ENCODE measurements around the gene KRT79.
"Not testable (repeated sequence)": the region's sequence is repeated elsewhere in the genome, so short reads cannot be mapped to it uniquely, and the experiment has no call there.

KRT79 gene

DNA sequence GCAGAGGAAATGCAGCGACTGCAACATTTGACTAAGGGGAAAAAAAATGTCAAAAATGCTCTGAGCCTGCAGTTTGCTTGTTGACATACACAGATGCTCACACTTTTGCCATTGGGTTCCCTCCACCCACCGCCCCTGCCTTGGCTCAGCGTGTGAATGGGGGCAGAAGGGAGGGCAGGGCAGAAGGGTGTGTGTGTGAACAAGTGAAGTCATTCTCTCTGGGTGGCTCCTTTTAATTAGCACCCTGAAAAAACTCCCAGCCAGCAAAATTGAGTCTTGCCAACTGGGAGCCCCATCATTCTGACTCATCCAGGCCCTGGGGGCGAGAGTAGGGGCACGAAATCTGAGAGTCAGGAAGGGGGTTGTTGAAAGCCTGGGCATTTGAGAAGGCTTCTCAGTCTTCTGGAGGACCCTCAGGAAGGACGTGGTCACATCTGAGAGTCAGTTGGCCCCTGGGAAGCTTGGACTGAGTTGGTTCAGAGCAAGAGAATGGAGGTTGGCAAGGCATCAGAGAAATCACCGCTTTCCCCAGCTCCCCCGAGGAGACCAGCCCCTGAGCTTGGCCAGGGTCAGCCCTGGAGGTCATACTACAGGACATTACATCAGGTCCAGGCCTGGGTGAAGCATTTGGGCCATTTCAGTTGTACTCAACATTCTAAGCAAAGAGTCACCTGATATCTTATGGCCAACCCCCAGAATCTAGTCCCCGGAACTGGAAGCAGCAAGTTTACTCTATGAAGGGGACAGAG, 37.4 kb upstream of the KRT79 start:
- H3K9ac ChIP-seq (ENCODE audit: low read length), result no peak overlapping the region
- H3K4me1 ChIP-seq (ENCODE audit: control insufficient read depth, insufficient read depth, low read length), result peaks cover 3% of the 10 kb centered on the region
- H3K4me3 ChIP-seq (ENCODE audit: low read length), result no peak overlapping the region
- no peaks in the 10 kb centered on the region for H3K27me3 ChIP-seq (ENCODE audit: control insufficient read depth, insufficient read depth, low read length)
- no peaks in the 10 kb centered on the region for H3K36me3 ChIP-seq (ENCODE audit: control insufficient read depth, insufficient read depth, low read length)
- H3K27ac ChIP-seq (ENCODE audit: low read depth, low read length), result no peak overlapping the region

- Histone ChIP-seq H3K27ac (ENCODE audit: low read depth, low read length) (no peak overlapping the region), H3K27me3 (ENCODE audit: control insufficient read depth, insufficient read depth, low read length) (no peaks in the 10 kb centered on the region), H3K4me1 (ENCODE audit: control insufficient read depth, insufficient read depth, low read length) (peaks cover 3% of the 10 kb centered on the region), H3K36me3 (ENCODE audit: control insufficient read depth, insufficient read depth, low read length) (no peaks in the 10 kb centered on the region), H3K4me3 (ENCODE audit: low read length) (no peak overlapping the region), H3K9ac (ENCODE audit: low read length) (no peak overlapping the region)
Observed at GRCh38 chr12:52870361-52871290, 36.5 kb upstream of the KRT79 start.

DNA sequence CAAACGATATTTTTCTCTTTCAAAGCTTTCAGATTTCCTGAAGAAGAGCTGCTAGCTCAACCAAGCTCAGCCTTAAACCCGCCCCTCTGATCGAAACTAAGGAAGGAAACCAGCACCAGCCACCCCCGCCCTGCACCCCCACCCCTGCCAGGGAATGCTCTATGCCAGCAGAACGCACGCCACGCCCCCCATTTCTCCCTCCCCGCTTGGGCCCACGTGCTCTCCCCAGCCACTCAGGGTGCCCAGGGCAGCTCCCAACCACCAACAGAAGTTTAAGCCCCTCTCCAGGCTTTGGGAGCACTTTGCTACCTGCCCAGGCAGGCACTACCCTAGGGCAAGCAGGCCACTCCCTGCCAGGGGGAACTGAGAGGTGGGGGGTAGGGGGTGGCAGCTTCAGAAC, 33.5 kb upstream of the KRT79 start:
- H3K36me3 ChIP-seq (ENCODE audit: control insufficient read depth, insufficient read depth, low read length), result no peaks in the 10 kb centered on the region
- no peak overlapping the region for H3K9ac ChIP-seq (ENCODE audit: low read length)
- H3K4me1 ChIP-seq (ENCODE audit: control insufficient read depth, insufficient read depth, low read length), result no peaks in the 10 kb centered on the region
- no peak overlapping the region for H3K27ac ChIP-seq (ENCODE audit: low read depth, low read length)
- no peak overlapping the region for H3K4me3 ChIP-seq (ENCODE audit: low read length)
- H3K27me3 ChIP-seq (ENCODE audit: control insufficient read depth, insufficient read depth, low read length), result no peaks in the 10 kb centered on the region

- Histone ChIP-seq H3K27ac (ENCODE audit: low read depth, low read length) (no peak overlapping the region), H3K9ac (ENCODE audit: low read length) (no peak overlapping the region), H3K27me3 (ENCODE audit: control insufficient read depth, insufficient read depth, low read length) (no peaks in the 10 kb centered on the region), H3K4me3 (ENCODE audit: low read length) (no peak overlapping the region), H3K4me1 (ENCODE audit: control insufficient read depth, insufficient read depth, low read length) (no peaks in the 10 kb centered on the region), H3K36me3 (ENCODE audit: control insufficient read depth, insufficient read depth, low read length) (no peaks in the 10 kb centered on the region)
Observed at GRCh38 chr12:52867152-52867551, 33.0 kb upstream of the KRT79 start.

DNA sequence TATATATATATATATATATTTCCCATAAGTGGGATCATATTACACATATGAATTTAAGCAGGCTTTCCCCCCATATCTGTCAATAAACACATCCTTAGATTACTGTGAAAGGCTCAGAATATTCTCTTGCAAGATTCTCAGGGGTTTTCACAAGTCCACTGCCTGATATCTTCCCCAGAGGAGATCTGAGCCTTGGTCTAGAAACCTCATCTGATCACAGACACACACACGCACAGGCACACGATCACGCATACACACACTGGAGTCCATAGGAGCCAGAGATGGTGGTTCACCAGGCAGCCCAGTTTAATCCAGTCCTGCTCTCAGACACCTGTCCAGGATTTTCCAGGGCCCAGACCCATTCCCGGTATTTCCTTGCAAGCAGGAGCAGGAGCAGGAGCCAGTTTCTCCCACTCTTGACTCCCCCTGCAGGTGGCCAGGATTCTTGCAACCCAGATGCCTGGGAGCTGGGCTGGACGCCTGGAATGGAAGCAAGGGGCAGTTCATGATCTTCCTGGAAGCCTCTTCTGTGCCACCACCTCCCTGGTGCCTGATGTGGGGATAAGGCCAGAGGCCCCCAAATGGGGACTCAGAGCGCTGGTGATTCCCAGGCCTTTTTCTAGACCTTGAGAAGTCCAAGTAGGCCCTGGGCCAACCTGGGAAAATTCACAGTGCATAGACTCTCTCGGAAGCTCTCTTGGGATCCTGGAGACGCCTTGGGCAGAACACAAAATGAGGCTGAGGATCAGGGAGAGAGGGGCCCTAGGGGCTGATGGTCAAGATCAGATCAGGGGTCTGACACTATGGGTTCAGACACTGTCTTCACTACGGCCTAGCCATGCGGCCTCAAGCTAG, 31.2 kb upstream of the KRT79 start:
- H3K27me3 ChIP-seq (ENCODE audit: control insufficient read depth, insufficient read depth, low read length), result no peaks in the 10 kb centered on the region
- no peak overlapping the region for H3K4me3 ChIP-seq (ENCODE audit: low read length)
- no peaks in the 10 kb centered on the region for H3K4me1 ChIP-seq (ENCODE audit: control insufficient read depth, insufficient read depth, low read length)
- H3K9ac ChIP-seq (ENCODE audit: low read length), result no peak overlapping the region
- H3K27ac ChIP-seq (ENCODE audit: low read depth, low read length), result no peak overlapping the region
- no peaks in the 10 kb centered on the region for H3K36me3 ChIP-seq (ENCODE audit: control insufficient read depth, insufficient read depth, low read length)

GRCh38 chr12:52862023-52862422, 27.9 kb upstream of the KRT79 start:
- Histone ChIP-seq H3K9ac (ENCODE audit: low read length) (no peak overlapping the region), H3K27ac (ENCODE audit: low read depth, low read length) (no peak overlapping the region), H3K4me3 (ENCODE audit: low read length) (no peak overlapping the region), H3K4me1 (ENCODE audit: control insufficient read depth, insufficient read depth, low read length) (no peaks in the 10 kb centered on the region), H3K36me3 (ENCODE audit: control insufficient read depth, insufficient read depth, low read length) (no peaks in the 10 kb centered on the region), H3K27me3 (ENCODE audit: control insufficient read depth, insufficient read depth, low read length) (no peaks in the 10 kb centered on the region)

DNA sequence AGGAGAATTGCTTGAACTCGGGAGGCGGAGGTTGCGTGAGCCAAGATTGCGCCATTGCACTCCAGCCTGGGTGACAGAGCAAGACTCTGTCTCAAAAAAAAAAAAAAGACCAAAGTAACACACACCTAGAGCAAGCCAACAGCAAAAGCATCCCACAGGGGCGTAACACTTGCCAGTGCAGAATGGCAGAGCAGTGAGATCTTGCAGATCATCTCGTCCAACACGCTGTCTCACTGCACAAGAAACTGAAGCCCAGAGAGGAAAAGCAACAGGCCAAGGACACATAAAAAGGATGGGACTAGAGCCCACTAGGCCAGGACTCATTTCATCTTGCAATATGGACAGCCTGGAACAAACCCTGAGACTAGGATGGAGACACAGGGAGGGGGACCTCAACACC, 27.4 kb upstream of the KRT79 start:
- Histone ChIP-seq H3K9ac (ENCODE audit: low read length) (no peak overlapping the region), H3K4me1 (ENCODE audit: control insufficient read depth, insufficient read depth, low read length) (no peaks in the 10 kb centered on the region), H3K27ac (ENCODE audit: low read depth, low read length) (no peak overlapping the region), H3K36me3 (ENCODE audit: control insufficient read depth, insufficient read depth, low read length) (no peaks in the 10 kb centered on the region), H3K27me3 (ENCODE audit: control insufficient read depth, insufficient read depth, low read length) (no peaks in the 10 kb centered on the region), H3K4me3 (ENCODE audit: low read length) (no peak overlapping the region)

DNA sequence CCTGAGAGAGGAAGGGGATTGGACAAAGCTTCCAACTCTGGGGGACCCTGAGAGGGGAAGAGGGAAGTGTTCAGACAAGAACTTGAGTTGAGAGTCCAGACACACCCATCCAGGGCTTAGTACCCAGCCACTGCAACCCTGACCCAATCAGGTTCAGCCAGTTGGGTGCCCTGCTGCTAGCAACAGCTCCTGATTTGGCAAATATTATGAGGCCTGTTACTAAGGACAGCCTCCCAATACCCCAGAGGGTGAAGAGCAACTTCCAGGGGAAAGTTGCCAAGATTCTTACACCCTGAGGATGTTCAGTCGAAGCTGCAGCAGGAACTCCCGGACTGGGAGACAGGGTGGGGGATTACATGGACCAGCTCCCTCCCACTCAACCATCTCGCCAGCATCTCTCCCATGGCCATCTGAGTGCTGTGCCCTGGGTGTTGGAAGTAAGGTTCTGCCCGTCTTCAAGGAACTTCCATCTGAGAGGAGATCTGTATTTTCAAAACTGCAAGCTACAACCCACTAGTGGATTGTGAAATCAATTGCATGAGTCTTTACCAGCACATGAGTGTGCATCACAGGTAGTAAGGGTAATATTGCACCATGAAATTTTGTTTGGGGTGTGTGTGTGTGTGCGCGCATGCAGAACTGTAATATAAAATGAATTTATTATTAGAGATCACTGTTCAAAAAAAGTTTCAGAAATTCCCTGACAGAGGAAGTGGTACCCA, 26.2 kb upstream of the KRT79 start:
- Histone ChIP-seq H3K4me3 (ENCODE audit: low read length) (no peak overlapping the region), H3K36me3 (ENCODE audit: control insufficient read depth, insufficient read depth, low read length) (no peaks in the 10 kb centered on the region), H3K27ac (ENCODE audit: low read depth, low read length) (no peak overlapping the region), H3K27me3 (ENCODE audit: control insufficient read depth, insufficient read depth, low read length) (no peaks in the 10 kb centered on the region), H3K9ac (ENCODE audit: low read length) (no peak overlapping the region), H3K4me1 (ENCODE audit: control insufficient read depth, insufficient read depth, low read length) (no peaks in the 10 kb centered on the region)

GRCh38 chr12:52857500-52857899, 23.4 kb upstream of the KRT79 start:
- Histone ChIP-seq H3K36me3 (ENCODE audit: control insufficient read depth, insufficient read depth, low read length) (no peaks in the 10 kb centered on the region), H3K9ac (ENCODE audit: low read length) (no peak overlapping the region)

DNA sequence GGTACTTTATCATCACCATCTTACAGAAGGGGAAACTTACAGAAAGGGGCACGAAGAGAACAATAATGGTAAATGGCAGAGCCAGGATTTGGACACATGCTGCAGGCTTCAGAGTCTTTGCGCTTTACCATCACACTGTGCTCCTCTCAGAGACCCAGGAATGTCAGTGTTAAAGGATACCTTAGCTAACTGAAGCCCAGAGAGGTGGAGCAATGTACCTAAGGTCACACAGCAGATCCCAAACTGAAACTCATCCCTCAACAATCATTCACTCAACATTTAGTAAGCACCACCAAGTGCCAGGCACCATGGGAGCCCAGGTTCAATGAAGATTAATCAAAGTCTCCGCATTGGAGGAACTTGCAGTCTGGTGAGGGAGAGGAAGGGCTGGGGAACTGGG, 22.7 kb upstream of the KRT79 start:
- H3K27ac ChIP-seq (ENCODE audit: low read depth, low read length), result no peak overlapping the region

More at GRCh38 chr12:52857500-52857899, 23.4 kb upstream of the KRT79 start:
- H3K27me3 ChIP-seq (ENCODE audit: control insufficient read depth, insufficient read depth, low read length), result no peaks in the 10 kb centered on the region
- H3K4me1 ChIP-seq (ENCODE audit: control insufficient read depth, insufficient read depth, low read length), result no peaks in the 10 kb centered on the region
- no peak overlapping the region for H3K27ac ChIP-seq (ENCODE audit: low read depth, low read length)
- H3K4me3 ChIP-seq (ENCODE audit: low read length), result no peak overlapping the region

DNA sequence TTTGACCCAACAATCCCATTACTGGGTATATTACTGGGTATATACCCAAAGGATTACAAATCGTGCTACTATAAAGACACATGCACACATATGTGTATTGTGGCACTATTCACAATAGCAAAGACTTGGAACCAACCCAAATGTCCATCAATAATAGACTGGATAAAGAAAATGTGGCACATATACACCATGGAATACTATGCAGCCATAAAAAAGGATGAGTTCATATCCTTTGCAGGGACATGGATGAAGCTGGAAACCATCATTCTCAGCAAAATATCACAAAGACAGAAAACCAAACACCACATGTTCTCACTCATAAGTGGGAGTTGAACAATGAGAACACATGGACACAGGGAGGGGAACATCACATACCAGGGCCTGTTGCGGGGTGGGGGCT, 22.0 kb upstream of the KRT79 start:
- not testable (repeated sequence) for H3K27ac ChIP-seq (ENCODE audit: low read depth, low read length); H3K4me3 ChIP-seq (ENCODE audit: low read length); H3K9ac ChIP-seq (ENCODE audit: low read length); H3K4me1 ChIP-seq (ENCODE audit: control insufficient read depth, insufficient read depth, low read length); H3K27me3 ChIP-seq (ENCODE audit: control insufficient read depth, insufficient read depth, low read length); H3K36me3 ChIP-seq (ENCODE audit: control insufficient read depth, insufficient read depth, low read length)

More for the DNA sequence above, 22.7 kb upstream of the KRT79 start:
- no peak overlapping the region for H3K4me3 ChIP-seq (ENCODE audit: low read length)
- no peaks in the 10 kb centered on the region for H3K27me3 ChIP-seq (ENCODE audit: control insufficient read depth, insufficient read depth, low read length)
- H3K4me1 ChIP-seq (ENCODE audit: control insufficient read depth, insufficient read depth, low read length), result no peaks in the 10 kb centered on the region
- no peak overlapping the region for H3K9ac ChIP-seq (ENCODE audit: low read length)
- no peaks in the 10 kb centered on the region for H3K36me3 ChIP-seq (ENCODE audit: control insufficient read depth, insufficient read depth, low read length)
